Panc1 (cell line): ENCODE data around the gene IGDCC3. TPM values are rescaled to one million over a fixed set of nuclear protein-coding genes. Genes with fewer than 3 reads are reported as not detected.

ENCODE experiments used
- ATAC-seq: fragments of 200-7000 bp; cut with Tn5 transposase; 2 replicates; pipeline ENCODE4 v1.9.1; 2020; ENCODE audit warnings: mild to moderate bottlenecking, moderate library complexity
- BruUV-seq: library from RNA; stranded (reverse); fragments of 400-500 nt; replicated peaks from 2 replicates; lab custom pipeline; 2021; lab: Mats Ljungman, UMichigan
- CTCF ChIA-PET: fragments of 300-600 bp; sonication (Branson Sonifier 250); formaldehyde crosslinking; loops from one replicate; lab custom pipeline; 2022; ENCODE audit warnings: antibody characterized with exemption; lab: Charles Lee
- POLR2A ChIA-PET: fragments of 300-600 bp; sonication (Branson Sonifier 250); formaldehyde crosslinking; loops from one replicate; lab custom pipeline; 2022; ENCODE audit warnings: antibody characterized with exemption; lab: Charles Lee
- DNase-seq: peaks from one replicate; pipeline ENCODE4 v3.0.0-alpha.2; 2010; ENCODE audit warnings: low read depth, low spot score
- H3K27ac ChIP-seq: 2 replicates; pipeline ENCODE4 v1.5.1; 2011; ENCODE audit warnings: mild to moderate bottlenecking, low read length, inconsistent platforms
- H3K27me3 ChIP-seq: fragments of 200-500 bp; sonication (Bioruptor generic); 2 replicates; pipeline ENCODE4 v1.6.0; 2014; ENCODE audit warnings: low read length, inconsistent platforms; ENCODE audit not compliant: control insufficient read depth, insufficient read depth
- H3K36me3 ChIP-seq: fragments of 200-500 bp; sonication (Bioruptor generic); 2 replicates; pipeline ENCODE4 v1.5.1; 2014; ENCODE audit warnings: inconsistent platforms, mild to moderate bottlenecking, low read length, moderate library complexity; ENCODE audit not compliant: control insufficient read depth, insufficient read depth
- H3K4me1 ChIP-seq: 2 replicates; pipeline ENCODE4 v1.5.1; 2011; ENCODE audit warnings: inconsistent platforms, mild to moderate bottlenecking, low read length, moderate library complexity; ENCODE audit not compliant: control insufficient read depth, insufficient read depth
- H3K4me3 ChIP-seq, 2 experiments: 2 replicates each; pipeline ENCODE4 v1.5.1; 2011 to 2012; ENCODE audit warnings: low read depth in 2 of 2, low read length in 2 of 2, mild to moderate bottlenecking in 2 of 2, inconsistent platforms in 1 of 2, moderate library complexity in 1 of 2
- H3K9me3 ChIP-seq: fragments of 200-500 bp; sonication (Bioruptor generic); 2 replicates; pipeline ENCODE4 v1.5.1; 2014; ENCODE audit warnings: low read depth, mild to moderate bottlenecking, inconsistent platforms, low read length, moderate library complexity; ENCODE audit not compliant: control insufficient read depth, insufficient read depth
- CTCF ChIP-seq: fragments of 450-650 bp; IDR thresholded peaks from 2 replicates; pipeline ENCODE4 v1.5.1; 2017; ENCODE audit warnings: mild to moderate bottlenecking
- POLR2AphosphoS5 ChIP-seq: IDR thresholded peaks from 2 replicates; pipeline ENCODE4 v1.6.1; 2012; ENCODE audit warnings: mild to moderate bottlenecking, low read depth, low read length, moderate library complexity
- REST ChIP-seq, 2 experiments: IDR thresholded peaks; 2 replicates each; pipeline ENCODE4 v1.6.1; 2011 to 2012; ENCODE audit warnings: low read depth in 2 of 2, control low read depth in 1 of 2, low read length in 1 of 2, mild to moderate bottlenecking in 1 of 2, moderate library complexity in 1 of 2; ENCODE audit not compliant: insufficient read depth in 1 of 2
- SIN3A ChIP-seq: IDR thresholded peaks from 2 replicates; pipeline ENCODE4 v1.6.1; 2012; ENCODE audit warnings: low read depth, mild to moderate bottlenecking, low read length, moderate library complexity, borderline replicate concordance; ENCODE audit not compliant: insufficient read depth
- TCF7L2 ChIP-seq: IDR thresholded peaks from 2 replicates; pipeline ENCODE4 v1.6.1; 2011; ENCODE audit warnings: mild to moderate bottlenecking, low read depth, low read length, inconsistent platforms
- in situ Hi-C: cut with HindIII; loops from 2 replicates; pipeline ENCODE4 v1.10.0; 2016; ENCODE audit warnings: low sequenced_read_pairs, low pct_unique_long_range_greater_than_20kb
- intact Hi-C: fragments of 100-400 bp; cut with micrococcal nuclease; formaldehyde crosslinking; loops from one replicate; pipeline ENCODE4 v1.10.0; 2022; ENCODE audit not compliant: unreplicated experiment
- total RNA-seq: library from RNA; stranded (reverse); gene quantifications from one replicate; pipeline ENCODE4 v1.2.1, GENCODE V29; 2021; ENCODE audit not compliant: unreplicated experiment

Gene IGDCC3
- total RNA-seq, 1 experiment from 2014 or later = 0.18 TPM

DNA sequence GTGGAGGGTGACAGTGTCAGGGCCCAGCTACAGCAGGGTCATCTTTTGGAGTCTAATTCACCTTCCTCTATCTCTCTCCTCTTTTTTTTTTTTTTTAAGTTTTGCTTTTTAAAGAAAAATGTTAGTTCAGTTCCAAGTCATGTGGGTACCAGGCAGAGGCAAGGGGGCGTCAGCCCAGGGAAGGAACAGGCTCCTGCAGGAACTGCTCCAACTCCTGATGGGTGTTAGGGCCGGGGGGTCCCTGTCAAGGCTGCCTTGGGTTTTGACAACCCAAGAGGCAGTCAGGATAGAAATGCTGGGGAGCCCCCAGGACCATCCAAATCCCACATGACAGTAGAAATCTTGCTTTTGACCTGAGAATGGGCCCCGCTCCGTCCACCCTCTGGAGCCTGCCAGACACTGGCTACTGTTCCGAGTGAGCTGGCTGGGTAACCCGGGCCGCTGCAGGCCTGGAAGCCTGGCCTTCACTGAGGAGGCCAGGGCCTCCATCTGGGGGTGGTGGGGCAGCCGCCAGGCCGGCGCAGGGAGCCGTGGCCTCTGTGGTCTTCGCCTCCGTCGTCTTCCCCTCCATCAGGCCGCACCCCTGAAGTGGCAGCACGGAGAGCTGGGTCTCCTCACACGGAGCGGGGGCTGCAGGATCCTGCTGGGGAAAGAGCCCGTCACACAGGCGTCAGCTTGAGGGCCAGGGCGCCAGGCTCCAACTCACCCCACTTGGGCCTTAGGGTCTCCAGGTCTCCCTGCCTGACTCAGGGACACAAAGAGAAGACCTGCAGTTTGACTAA, 49.1 kb downstream of the IGDCC3 start:
- ATAC-seq (no peak), DNase-seq (no peak)
- intact Hi-C loops = no loop called here
- Histone ChIP-seq H3K27me3 (no peaks in the 10 kb centered on the region), H3K9me3 (no peaks in the 10 kb centered on the region), H3K4me1 (no peaks in the 10 kb centered on the region), H3K27ac (no peak overlapping the region), H3K36me3 (no peaks in the 10 kb centered on the region), H3K4me3 (no peak overlapping the region)
- CTCF ChIA-PET = no interaction called here
- in situ Hi-C loops = loop anchor here (10.0 kb wide), 1 partner anchor 46 kb away; the partner anchor contains the start of gene IGDCC3
- POLR2A ChIA-PET = no interaction called here
- TF ChIP-seq POLR2AphosphoS5 (no peak), SIN3A (no peak), TCF7L2 (no peak), REST (IDR thresholded peaks at IDR 0.05; ENCODE audit: insufficient read depth in 1 of 2, low read depth in 2 of 2, low read length in 1 of 2) (no peak), CTCF (no peak)
- no TSS peak for BruUV-seq

DNA sequence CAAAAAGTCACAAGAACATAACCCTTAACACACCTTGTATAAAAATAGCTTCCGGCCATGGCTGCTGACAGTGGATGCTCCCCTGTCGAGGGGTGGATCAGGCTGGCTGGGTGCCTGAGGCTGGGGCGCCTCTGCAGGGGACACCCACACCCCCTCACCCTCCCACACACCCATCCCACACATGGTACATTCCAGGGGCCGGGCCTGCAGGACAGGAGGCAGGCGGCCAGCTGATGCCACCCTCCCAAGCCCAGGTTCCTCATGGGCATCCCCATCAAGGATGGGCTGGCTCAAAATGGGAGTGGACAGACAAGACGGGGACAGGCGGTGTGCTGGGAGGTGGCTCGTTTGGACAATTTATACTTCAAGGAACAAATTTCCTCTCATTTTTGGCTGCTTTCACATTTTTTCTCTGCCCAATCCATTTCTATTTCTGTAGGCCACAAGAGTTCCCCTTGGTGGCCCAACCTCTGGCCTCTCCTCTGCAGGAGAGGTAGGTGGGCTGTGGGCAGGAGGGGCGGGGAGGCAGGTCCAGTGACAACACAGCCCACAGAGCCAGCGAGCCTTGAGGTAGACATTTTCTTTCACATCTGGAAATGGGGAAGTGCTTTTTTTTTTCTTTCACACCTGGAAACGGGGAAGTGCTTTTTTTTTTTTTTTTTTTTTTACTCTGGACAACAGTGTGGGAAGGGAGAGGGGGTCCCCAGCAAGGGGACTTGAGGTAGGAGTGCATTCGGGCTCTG, 50.0 kb downstream of the IGDCC3 start:
- ATAC-seq (no peak), DNase-seq (no peak)
- H3K4me1 ChIP-seq = no peaks in the 10 kb centered on the region
- H3K36me3 ChIP-seq = no peaks in the 10 kb centered on the region
- H3K4me3 ChIP-seq = no peak overlapping the region
- POLR2A ChIA-PET = no interaction called here
- CTCF ChIA-PET = no interaction called here
- intact Hi-C loops = no loop called here
- in situ Hi-C loops = loop anchor here (10.0 kb wide), 1 partner anchor 47 kb away; the partner anchor contains the start of gene IGDCC3
- TF ChIP-seq TCF7L2 (no peak), SIN3A (no peak), REST (IDR thresholded peaks at IDR 0.05; ENCODE audit: insufficient read depth in 1 of 2, low read depth in 2 of 2, low read length in 1 of 2) (no peak), POLR2AphosphoS5 (no peak), CTCF (no peak)
- H3K27ac ChIP-seq = no peak overlapping the region
- H3K9me3 ChIP-seq = no peaks in the 10 kb centered on the region
- no peaks in the 10 kb centered on the region for H3K27me3 ChIP-seq
- BruUV-seq = no TSS peak
